HEK293 (cell line): Measurements from ENCODE around the gene TUBG1.

ENCODE experiments used
- BCL11A ChIP-seq: fragments of 450-650 bp; formaldehyde crosslinking; IDR thresholded peaks from 2 replicates; pipeline ENCODE4 v1.5.1; 2016; ENCODE audit warnings: low read depth, missing biosample characterization, missing genetic modification characterization
- ELK4 ChIP-seq: IDR thresholded peaks from 2 replicates; pipeline ENCODE4 v1.6.1; 2011; ENCODE audit warnings: mild to moderate bottlenecking, low read depth, low read length, borderline replicate concordance
- HIC1 ChIP-seq: fragments of 450-650 bp; formaldehyde crosslinking; IDR thresholded peaks from 2 replicates; pipeline ENCODE4 v1.5.1; 2016; ENCODE audit warnings: missing biosample characterization, missing genetic modification characterization
- KLF16 ChIP-seq: fragments of 450-650 bp; formaldehyde crosslinking; IDR thresholded peaks from 2 replicates; pipeline ENCODE4 v1.5.1; 2017; ENCODE audit warnings: missing biosample characterization, missing genetic modification characterization
- KLF17 ChIP-seq: fragments of 450-650 bp; formaldehyde crosslinking; IDR thresholded peaks from 2 replicates; pipeline ENCODE4 v1.5.1; 2016; ENCODE audit warnings: missing biosample characterization, missing genetic modification characterization
- PRDM2 ChIP-seq: fragments of 450-650 bp; formaldehyde crosslinking; IDR thresholded peaks from 2 replicates; pipeline ENCODE4 v1.5.1; 2016; ENCODE audit warnings: missing biosample characterization, missing genetic modification characterization, borderline replicate concordance
- SP3 ChIP-seq: fragments of 450-650 bp; formaldehyde crosslinking; IDR thresholded peaks from 2 replicates; pipeline ENCODE4 v1.5.1; 2016; ENCODE audit warnings: missing biosample characterization, missing genetic modification characterization
- YY2 ChIP-seq: fragments of 450-650 bp; formaldehyde crosslinking; IDR thresholded peaks from 2 replicates; pipeline ENCODE4 v1.5.1; 2016; ENCODE audit warnings: missing biosample characterization, missing genetic modification characterization
- ZBTB8A ChIP-seq: fragments of 450-650 bp; formaldehyde crosslinking; IDR thresholded peaks from 2 replicates; pipeline ENCODE4 v1.5.1; 2016; ENCODE audit warnings: missing biosample characterization, missing genetic modification characterization
- ZEB2 ChIP-seq: fragments of 450-650 bp; formaldehyde crosslinking; IDR thresholded peaks from 2 replicates; pipeline ENCODE4 v1.5.1; 2016; ENCODE audit warnings: missing biosample characterization, missing genetic modification characterization
- ZNF16 ChIP-seq: fragments of 450-650 bp; formaldehyde crosslinking; IDR thresholded peaks from 2 replicates; pipeline ENCODE4 v1.5.1; 2016; ENCODE audit warnings: low read depth, missing biosample characterization, missing genetic modification characterization
- ZNF169 ChIP-seq: fragments of 450-650 bp; formaldehyde crosslinking; IDR thresholded peaks from 2 replicates; pipeline ENCODE4 v1.5.1; 2016; ENCODE audit warnings: missing biosample characterization, missing genetic modification characterization
- ZNF175 ChIP-seq: fragments of 450-650 bp; formaldehyde crosslinking; IDR thresholded peaks from 2 replicates; pipeline ENCODE4 v1.5.1; 2016; ENCODE audit warnings: missing biosample characterization, missing genetic modification characterization
- ZNF223 ChIP-seq: fragments of 450-650 bp; formaldehyde crosslinking; IDR thresholded peaks from 2 replicates; pipeline ENCODE4 v1.5.1; 2016; ENCODE audit warnings: missing biosample characterization, missing genetic modification characterization
- ZNF423 ChIP-seq: fragments of 450-650 bp; formaldehyde crosslinking; IDR thresholded peaks from 2 replicates; pipeline ENCODE4 v1.5.1; 2016; ENCODE audit warnings: missing biosample characterization, missing genetic modification characterization
- ZNF510 ChIP-seq: fragments of 450-650 bp; formaldehyde crosslinking; IDR thresholded peaks from 2 replicates; pipeline ENCODE4 v1.5.1; 2018; ENCODE audit warnings: mild to moderate bottlenecking, missing genetic modification characterization, missing biosample characterization; ENCODE audit not compliant: insufficient replicate concordance
- ZNF692 ChIP-seq: fragments of 450-650 bp; formaldehyde crosslinking; IDR thresholded peaks from 2 replicates; pipeline ENCODE4 v1.5.1; 2016; ENCODE audit warnings: missing biosample characterization, missing genetic modification characterization
- ZNF76 ChIP-seq: fragments of 450-650 bp; formaldehyde crosslinking; IDR thresholded peaks from 2 replicates; pipeline ENCODE4; 2016; ENCODE audit warnings: low read depth, missing biosample characterization, missing genetic modification characterization, borderline replicate concordance
- ZNF843 ChIP-seq: fragments of 450-650 bp; formaldehyde crosslinking; IDR thresholded peaks from 2 replicates; pipeline ENCODE4 v1.5.1; 2016; ENCODE audit warnings: missing biosample characterization, missing genetic modification characterization
- TF ChIP-seq, protein P1 (sequence below): fragments of 450-650 bp; formaldehyde crosslinking; IDR thresholded peaks from 2 replicates; pipeline ENCODE4 v1.5.1; 2016; ENCODE audit warnings: missing biosample characterization, missing genetic modification characterization
- TF ChIP-seq, protein P2 (sequence below): fragments of 450-650 bp; formaldehyde crosslinking; IDR thresholded peaks from 2 replicates; pipeline ENCODE4 v1.5.1; 2016; ENCODE audit warnings: missing biosample characterization, missing genetic modification characterization
- TF ChIP-seq, protein P3 (sequence below): fragments of 450-650 bp; formaldehyde crosslinking; IDR thresholded peaks from 2 replicates; pipeline ENCODE4 v1.5.1; 2016; ENCODE audit warnings: missing biosample characterization, missing genetic modification characterization, low read depth

The TUBG1 gene

GRCh38 chr17:42566883-42567573, 42.5 kb upstream of the TUBG1 start, which contains the start of gene MLX (continued):
- TF ChIP-seq ZNF692 (tag by site-specific recombination), result peak; percentile 69
- TF ChIP-seq HIC1 (tag by site-specific recombination), result peak; percentile 99
- TF ChIP-seq ZNF423 (tag by site-specific recombination), result peak; percentile 51
- TF ChIP-seq, protein P1, sequence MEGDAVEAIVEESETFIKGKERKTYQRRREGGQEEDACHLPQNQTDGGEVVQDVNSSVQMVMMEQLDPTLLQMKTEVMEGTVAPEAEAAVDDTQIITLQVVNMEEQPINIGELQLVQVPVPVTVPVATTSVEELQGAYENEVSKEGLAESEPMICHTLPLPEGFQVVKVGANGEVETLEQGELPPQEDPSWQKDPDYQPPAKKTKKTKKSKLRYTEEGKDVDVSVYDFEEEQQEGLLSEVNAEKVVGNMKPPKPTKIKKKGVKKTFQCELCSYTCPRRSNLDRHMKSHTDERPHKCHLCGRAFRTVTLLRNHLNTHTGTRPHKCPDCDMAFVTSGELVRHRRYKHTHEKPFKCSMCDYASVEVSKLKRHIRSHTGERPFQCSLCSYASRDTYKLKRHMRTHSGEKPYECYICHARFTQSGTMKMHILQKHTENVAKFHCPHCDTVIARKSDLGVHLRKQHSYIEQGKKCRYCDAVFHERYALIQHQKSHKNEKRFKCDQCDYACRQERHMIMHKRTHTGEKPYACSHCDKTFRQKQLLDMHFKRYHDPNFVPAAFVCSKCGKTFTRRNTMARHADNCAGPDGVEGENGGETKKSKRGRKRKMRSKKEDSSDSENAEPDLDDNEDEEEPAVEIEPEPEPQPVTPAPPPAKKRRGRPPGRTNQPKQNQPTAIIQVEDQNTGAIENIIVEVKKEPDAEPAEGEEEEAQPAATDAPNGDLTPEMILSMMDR (tag by site-specific recombination), result peak; percentile 86
- TF ChIP-seq ELK4, result 0 out of 2 replicates have a peak, but pooled peaks have one; percentile 43
- peak; percentile 95; the same call in 1 of the 2 replicates for TF ChIP-seq PRDM2 (tag by site-specific recombination)
- TF ChIP-seq ZNF223 (tag by site-specific recombination), result 0 out of 2 replicates have a peak, but pooled peaks have one; percentile 29
- TF ChIP-seq, protein P2, sequence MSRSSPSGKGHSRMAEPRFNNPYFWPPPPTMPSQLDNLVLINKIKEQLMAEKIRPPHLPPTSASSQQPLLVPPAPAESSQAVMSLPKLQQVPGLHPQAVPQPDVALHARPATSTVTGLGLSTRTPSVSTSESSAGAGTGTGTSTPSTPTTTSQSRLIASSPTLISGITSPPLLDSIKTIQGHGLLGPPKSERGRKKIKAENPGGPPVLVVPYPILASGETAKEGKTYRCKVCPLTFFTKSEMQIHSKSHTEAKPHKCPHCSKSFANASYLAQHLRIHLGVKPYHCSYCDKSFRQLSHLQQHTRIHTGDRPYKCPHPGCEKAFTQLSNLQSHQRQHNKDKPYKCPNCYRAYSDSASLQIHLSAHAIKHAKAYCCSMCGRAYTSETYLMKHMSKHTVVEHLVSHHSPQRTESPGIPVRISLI (tag by site-specific recombination), result no peak
- TF ChIP-seq ZNF16, result no peak
- TF ChIP-seq ZNF843 (tag by site-specific recombination), result peak; percentile 17; the same call in 1 of the 2 replicates
- peak; percentile 84; the same call in 1 of the 2 replicates for TF ChIP-seq ZEB2 (tag by site-specific recombination)
- TF ChIP-seq, protein P3, sequence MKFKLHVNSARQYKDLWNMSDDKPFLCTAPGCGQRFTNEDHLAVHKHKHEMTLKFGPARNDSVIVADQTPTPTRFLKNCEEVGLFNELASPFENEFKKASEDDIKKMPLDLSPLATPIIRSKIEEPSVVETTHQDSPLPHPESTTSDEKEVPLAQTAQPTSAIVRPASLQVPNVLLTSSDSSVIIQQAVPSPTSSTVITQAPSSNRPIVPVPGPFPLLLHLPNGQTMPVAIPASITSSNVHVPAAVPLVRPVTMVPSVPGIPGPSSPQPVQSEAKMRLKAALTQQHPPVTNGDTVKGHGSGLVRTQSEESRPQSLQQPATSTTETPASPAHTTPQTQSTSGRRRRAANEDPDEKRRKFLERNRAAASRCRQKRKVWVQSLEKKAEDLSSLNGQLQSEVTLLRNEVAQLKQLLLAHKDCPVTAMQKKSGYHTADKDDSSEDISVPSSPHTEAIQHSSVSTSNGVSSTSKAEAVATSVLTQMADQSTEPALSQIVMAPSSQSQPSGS (tag by site-specific recombination), result no peak
- TF ChIP-seq KLF16, result peak; percentile 78
- peak; percentile 46; the same call in 1 of the 2 replicates for TF ChIP-seq SP3
- TF ChIP-seq YY2 (tag by site-specific recombination), result peak; percentile 89; the same call in 1 of the 2 replicates
- TF ChIP-seq KLF17 (tag by site-specific recombination), result peak; percentile 98
- TF ChIP-seq ZNF510 (tag by site-specific recombination), result no peak
- TF ChIP-seq ZNF169 (tag by site-specific recombination), result no peak
- peak; percentile 71; the same call in 1 of the 2 replicates for TF ChIP-seq ZNF76
- TF ChIP-seq ZNF175 (tag by site-specific recombination), result no peak
- peak; percentile 82 for TF ChIP-seq ZBTB8A (tag by site-specific recombination)
- no peak for TF ChIP-seq BCL11A
